ENCODE results near the gene DNAH9.

Gene DNAH9

DNA sequence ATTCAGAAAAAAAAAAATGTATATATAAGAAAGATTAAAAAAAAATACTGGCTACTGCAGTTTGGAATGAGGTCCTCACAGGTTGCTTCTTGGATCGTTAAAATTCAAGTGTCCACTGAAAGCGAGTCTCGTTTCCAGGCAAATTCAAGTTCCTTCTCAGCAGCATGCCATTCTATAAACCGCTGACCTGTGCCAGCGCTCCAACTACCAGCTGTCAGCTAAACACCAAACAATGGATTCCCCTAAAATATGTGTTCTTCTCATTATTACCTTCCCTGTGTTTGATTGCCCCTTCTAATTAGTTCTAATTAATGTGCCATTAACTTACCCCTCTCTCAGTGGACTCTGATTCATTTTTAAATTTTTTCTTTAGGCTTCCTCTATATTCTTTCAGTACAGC is 92.4 kb downstream of the DNAH9 start:
- no peak for DNase-seq

DNA sequence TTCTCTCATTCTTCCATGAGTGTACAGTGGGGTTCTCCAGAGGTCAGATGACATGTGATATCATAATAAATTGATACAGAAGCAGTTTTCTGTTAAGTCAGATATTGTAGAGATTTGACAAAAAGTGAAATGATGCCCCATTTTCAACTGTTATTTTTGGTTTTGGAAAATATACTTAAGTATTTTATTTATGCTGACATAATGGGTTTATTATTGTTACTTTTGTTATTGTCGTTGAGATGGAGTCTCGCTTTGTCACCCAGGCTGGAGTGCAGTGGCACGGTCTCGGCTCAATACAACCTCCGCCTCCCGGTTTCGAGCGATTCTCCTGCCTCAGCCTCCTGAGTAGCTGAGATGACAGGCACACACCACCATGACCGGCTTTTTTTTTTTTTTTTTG is 94.4 kb downstream of the DNAH9 start:
- no peak for DNase-seq

- no peak for DNase-seq
Observed at GRCh38 chr17:11693284-11693683, 95.0 kb downstream of the DNAH9 start.

DNA sequence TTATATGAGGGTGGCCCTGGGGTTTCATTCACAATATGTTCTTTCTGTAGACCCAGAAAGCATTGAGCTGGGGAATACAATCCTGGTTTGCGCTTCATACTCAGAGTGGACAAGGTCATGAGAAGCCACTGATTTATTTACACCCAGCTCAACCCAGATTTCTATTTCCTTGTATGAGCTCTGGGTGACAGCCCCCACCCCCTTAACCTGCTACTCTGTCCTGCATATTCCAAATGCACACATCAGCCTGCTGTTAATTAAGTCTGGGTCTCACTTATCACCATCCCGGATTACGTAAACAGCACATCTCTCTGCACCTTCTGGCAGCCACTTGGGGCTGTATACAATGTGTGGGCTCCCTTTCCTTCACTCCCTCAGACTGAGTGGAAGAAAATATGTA is 102.4 kb downstream of the DNAH9 start:
- DNase-seq, result no peak

DNA sequence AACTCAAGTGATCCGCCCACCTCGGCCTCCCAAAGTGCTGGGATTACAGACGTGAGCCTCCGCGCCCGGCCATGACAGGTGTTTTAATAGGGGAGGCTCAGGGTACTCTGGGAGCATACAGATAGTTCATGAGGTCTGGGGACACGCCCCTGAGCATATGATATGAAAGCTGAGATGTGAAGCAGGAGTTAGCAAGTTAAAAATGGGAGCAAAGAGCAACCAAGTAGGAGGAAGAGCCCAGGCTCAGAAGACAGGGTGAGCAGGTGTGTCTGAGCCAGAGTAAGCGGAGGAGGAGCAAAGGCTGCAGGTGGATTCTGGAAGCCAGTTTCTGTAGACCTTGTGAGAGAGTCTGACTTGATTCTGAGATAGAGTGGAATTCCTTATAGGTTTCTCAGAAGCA is 103.6 kb downstream of the DNAH9 start:
- DNase-seq, result no peak

- no peak for DNase-seq
Observed at GRCh38 chr17:11704041-11704440, 105.8 kb downstream of the DNAH9 start.

DNA sequence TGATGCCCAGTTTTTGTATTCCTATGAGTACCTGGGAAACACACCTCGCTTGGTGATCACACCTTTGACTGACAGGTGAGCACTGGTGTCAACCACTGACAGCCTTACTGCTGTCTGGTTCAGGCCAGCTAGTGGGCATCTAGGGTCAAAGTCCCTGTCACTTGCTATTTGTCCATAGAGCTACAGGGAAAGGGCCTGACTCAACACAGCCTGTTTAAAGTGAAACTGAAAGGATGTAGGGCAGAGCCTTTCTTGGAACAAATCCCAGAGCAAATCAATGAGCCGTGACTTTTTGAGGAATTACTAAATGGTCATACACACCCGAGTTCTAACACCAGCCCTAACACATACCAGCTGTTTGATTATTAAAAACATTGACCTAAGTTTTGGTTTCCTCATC is 106.8 kb downstream of the DNAH9 start:
- no peak for DNase-seq

DNA sequence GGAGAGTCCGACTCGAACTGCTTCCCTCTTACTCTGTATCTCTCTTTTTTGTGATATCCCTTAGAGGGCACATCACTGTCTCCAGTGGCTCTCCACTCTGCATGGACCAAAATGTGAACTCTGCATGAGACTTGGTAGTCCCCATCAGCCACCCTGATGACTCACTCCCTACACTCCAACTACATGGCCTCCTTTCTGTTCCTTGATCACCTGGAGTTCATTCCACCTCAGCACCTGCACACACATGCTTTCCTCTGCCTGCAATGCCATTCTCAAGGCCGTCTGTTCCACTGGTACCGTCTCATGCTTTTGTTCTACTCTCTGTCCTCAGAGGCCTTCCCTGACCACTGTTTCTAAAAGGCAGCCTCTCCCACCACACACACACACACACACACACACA is 109.3 kb downstream of the DNAH9 start:
- no peak for DNase-seq

DNA sequence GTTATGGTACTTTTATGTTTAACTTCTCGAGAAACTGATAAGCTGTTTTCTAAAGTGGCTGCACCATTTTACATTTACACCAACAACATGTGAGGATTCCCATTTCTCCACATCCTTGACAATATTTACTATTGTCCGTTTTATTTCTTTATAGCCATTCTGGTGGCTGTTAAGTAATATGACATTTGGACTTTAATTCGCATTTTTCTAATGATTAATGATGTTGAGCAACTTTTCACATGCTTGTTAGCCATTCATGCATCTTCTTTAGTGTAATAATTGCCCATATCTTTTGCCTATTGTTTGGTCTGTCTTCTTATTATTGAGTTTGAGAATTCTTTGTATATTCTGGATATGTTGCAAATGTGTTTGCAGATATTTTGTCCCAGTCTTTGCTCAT is 114.2 kb downstream of the DNAH9 start:
- DNase-seq, result no peak

DNA sequence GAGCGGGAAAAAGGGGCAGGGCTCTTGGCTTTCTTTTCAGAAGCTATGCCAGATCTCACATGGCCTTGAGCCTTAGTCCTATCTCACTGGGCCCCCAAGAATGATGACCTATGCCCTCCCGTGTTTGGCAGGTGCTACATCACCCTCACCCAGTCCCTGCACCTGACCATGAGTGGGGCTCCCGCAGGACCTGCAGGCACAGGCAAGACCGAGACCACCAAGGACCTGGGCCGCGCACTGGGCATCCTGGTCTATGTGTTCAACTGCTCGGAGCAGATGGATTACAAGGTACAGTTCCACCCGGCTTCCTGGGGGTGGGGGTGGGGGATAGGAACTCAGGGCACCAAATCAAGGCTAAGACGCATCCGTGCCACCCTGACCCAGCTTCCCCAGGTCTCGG is 120.9 kb downstream of the DNAH9 start:
- DNase-seq, result no peak

DNA sequence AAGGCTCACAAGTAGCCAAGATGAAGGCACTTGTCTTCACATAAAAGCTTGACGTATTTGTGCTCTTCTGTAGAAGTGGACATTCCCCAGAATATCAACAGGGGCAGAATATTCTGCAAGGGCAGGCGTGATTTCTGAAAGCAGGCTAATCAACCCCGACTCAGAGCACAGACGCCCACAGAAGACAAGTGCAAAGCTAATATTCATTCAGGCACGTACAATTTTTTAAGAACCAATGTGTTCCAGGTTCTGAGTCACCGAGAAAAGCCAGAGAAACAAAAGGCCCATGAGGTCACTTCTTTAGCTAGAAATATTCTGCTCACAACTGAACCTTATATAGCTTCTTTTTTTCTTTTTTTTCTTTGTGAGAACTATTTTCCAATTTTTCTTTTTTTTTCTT is 121.6 kb downstream of the DNAH9 start:
- no peak for DNase-seq

DNA sequence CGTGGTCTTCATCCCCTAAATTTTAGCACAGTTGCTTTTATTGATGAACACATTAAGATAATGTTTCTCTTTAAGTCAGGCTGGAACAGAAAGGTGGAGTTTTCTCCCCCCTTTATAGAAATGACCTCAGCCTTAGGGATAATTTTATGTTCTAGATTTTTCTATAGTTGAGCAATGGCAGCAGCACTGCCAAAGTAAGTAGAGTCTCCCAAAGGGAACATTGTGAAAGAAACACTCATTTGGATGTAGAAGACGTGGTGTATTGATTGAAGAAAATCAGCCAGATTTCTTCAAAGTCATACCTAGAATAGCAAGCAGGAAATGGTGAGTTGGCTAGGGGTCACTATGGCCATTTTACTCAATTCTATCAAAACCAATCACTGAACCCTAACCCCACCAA is 122.5 kb downstream of the DNAH9 start:
- DNase-seq, result no peak

DNA sequence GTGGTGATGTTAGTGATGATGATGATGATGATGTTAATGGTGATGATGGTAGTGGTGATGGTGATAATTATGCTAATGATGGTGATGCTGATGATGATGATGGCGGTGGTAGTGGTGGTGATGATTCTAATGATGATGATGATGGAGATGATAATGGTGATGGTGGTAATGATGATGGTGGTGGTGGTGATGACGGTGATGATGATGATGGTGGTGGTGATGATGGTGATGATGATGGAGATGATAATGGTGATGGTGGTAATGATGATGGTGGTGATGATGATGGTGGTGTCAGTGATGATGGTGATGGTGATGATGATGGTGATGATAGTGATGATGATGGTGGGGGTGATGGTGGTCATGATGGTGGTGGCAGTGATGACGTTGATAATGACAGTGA is 132.5 kb downstream of the DNAH9 start:
- DNase-seq, result no peak

GRCh38 chr17:11736613-11737312 is 138.5 kb downstream of the DNAH9 start:
- no peak for DNase-seq

DNA sequence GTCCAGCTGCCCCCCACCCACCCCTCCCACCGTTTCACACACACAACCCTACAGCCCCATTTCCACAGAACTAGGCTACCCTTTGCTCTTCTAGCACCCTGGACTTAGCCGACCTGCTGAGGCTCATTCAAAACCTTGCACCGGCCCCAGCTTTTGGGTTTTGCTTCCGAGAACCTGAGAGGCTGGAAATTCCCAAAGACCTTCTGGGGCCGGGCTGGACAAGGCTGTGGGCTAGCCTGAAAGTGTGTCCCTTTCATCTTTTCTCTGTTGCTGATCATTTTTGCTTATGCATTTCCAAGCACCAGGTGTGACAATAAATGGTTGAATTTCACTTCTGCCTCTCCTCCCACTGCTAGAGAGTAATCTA is 139.0 kb downstream of the DNAH9 start:
- no peak for DNase-seq

GRCh38 chr17:11738151-11738550 is 139.9 kb downstream of the DNAH9 start:
- no peak for DNase-seq

DNA sequence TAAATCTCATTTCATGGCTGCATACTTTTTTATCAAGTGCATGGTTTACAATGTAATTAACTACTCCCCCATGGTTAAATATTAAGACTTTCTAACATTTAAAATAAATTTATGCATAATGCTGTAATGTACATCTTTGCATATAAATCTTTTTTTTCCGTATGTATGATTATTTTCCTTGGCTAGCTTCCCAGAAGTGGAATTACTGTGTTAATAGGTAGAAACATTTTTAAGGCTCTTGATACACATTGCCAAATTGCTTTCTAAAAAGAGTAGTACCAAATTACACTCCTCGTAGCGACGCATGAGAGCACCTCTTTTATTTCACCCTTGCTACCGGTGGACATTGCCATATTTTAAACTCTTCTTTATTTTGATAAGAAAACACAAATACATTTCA is 141.1 kb downstream of the DNAH9 start:
- no peak for DNase-seq

GRCh38 chr17:11739848-11740247 is 141.6 kb downstream of the DNAH9 start:
- no peak for DNase-seq

GRCh38 chr17:11742886-11743285 is 144.6 kb downstream of the DNAH9 start:
- no peak for DNase-seq

DNA sequence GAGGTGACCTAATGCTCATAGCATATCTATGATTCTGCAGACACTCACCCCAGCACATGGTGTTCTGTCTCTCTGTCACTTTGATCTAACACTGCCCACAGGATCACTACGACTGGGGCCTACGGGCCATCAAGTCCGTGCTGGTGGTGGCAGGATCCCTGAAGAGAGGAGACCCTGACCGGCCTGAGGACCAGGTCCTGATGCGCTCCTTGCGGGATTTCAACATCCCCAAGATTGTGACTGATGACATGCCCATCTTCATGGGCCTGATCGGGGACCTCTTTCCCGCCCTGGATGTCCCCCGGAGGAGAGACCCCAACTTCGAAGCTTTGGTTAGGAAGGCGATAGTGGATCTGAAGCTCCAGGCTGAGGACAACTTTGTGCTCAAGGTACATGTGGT is 146.4 kb downstream of the DNAH9 start:
- no peak for DNase-seq

- DNase-seq, result no peak
Observed at GRCh38 chr17:11747441-11747840, 149.2 kb downstream of the DNAH9 start.

DNA sequence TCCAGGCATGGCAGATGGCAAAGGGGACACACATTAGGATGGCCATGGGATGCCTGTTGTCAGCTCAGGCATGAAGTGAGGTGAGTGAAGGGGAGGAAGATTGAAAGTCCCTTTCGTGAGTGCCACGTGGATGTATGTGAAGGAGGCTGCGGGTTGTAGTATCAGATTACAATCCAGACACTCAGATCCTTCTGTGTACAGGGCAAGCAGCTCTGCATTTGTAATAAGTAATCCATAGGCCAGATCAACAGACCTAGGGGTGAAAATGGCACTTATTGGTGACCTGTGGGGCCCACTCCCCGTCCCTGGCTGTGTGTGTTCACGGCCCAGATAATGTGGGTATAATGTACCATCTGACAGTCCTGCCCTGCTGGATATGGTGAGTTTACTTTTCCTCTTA is 159.5 kb downstream of the DNAH9 start:
- DNase-seq, result no peak

DNA sequence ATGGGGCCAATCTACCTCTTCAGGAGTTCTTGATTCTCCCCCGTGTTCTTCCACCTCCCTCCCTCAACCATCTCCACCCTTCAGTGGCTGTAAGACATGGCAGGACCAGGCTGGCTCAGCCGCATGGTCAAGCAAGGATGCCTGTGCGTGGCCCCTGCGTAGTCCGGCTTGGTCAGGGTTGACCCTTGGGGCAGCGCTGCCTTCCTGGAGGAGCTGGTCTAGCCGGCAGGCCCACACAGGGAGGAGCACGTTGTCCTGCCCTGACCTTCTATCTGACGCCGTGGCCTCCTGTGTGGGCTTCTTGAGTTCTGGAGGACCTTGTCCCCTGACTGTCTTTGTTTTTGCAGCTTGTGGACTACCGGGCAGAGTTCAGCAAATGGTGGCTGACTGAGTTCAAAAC is 169.8 kb downstream of the DNAH9 start:
- DNase-seq, result no peak

GRCh38 chr17:11768981-11769380 is 170.7 kb downstream of the DNAH9 start:
- DNase-seq, result no peak

GRCh38 chr17:11772031-11772430 is 173.8 kb downstream of the DNAH9 start:
- DNase-seq, result no peak

GRCh38 chr17:11779892-11780291 is 181.6 kb downstream of the DNAH9 start:
- DNase-seq, result no peak

Data from activated CD4-positive, alpha-beta T cell treated with anti-CD3 and anti-CD28 coated beads, Interleukin-10, Interleukin-2, amounts not matched to agents 100 ng/mL and 50 ng/mL, durations not matched to agents 16 hours and 8 hours (primary cell).